HG03520 (cell line): Measurements from ENCODE around the gene SBF2.

Source experiments
- ATAC-seq: cut with Tn5 transposase; IDR thresholded peaks from one replicate; pipeline ENCODE4 v1.9.1; 2021; ENCODE audit warnings: mild to moderate bottlenecking, moderate library complexity; ENCODE audit not compliant: unreplicated experiment

Gene SBF2

GRCh38 chr11:10317776-10318526 is 23.9 kb upstream of the SBF2 start:
- ATAC-seq, result peak; percentile 52

DNA sequence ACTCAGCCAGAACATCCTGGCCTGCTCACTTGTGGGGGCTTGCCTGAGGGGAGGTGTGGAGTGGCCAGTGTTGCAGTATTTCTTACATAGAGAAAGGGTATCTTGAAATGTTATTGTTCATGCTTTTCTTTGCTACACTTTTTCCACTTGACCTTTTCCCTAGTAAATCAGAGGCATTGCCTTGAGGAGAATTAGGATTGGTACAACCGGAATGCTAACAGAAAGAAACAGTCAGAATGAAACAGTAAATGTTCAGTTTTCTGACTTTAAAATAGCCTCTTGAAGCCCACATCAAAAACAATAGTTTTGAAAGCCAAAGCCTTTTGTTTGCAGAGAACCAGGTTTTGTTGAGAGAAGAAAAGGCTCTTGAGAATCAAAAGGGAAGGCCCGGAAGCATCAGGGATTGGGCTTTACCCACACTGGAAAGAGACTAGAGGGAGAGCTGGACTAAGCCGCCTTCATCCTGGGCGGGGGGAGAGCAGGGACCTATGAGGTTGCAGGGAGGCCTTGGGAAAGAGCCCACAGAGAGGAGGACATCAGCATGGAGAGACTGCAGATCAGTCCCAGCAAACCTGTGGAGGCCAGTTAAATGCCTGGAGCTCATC is 23.2 kb upstream of the SBF2 start:
- ATAC-seq, result peak; percentile 8

DNA sequence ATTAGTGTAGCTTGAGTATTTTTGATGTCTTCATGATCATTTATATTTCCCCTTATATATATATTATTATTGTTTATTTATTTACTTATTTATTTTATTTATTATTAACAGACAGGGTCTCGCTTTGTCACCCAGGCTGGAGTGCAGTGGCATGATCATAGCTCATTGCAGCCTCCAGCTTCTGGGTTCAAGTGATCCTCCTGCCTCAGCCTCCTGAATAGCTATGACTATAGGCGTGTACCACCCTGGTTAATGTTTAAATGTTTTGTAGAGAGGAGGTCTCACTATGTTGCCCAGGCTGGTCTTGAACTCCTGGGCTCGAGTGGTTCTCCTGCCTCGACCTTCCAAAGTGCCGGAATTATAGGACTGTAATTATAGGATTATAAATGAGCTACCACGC is 21.1 kb upstream of the SBF2 start:
- ATAC-seq, result no peak

DNA sequence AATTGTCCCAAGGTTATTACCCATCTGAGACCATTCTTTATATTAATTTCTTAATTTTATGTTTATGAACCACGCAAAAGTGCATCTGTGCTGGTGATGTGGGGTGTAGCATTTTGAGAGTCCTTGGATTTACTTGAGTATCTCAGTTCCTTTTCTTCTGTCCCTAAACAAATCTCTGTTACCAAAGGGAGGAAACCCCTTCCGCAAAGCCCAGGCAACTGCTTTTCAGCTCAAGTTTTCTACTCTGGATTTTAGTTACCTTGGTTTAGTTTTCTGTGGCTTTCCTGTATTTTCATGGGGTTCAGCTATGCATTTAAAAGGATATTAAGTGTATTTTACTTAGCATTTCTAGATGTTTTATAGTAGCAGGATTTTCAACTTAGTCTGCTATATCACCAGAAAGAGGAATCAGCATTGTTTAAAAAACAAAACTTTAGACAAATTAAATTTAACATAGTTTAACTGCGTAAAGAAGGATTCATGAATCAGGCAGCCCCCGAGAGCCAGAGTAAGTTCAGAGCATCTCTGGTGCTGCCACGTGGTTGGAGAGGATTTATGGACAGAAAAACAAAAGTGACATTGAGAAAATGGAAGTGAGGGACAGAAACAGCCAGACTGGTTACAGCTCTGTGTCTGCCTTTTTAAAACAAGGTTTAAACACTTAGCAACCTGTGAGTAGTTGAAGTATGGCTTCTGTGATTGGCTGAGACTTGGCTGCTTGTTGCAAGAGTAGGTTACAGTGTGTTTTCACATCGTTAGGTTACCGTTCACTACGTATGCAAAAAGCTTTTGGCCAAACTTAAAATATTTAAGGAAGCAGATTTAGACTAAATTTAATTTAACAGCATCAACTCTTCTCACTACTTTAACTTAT is 20.4 kb upstream of the SBF2 start:
- ATAC-seq, result peak; percentile 73

DNA sequence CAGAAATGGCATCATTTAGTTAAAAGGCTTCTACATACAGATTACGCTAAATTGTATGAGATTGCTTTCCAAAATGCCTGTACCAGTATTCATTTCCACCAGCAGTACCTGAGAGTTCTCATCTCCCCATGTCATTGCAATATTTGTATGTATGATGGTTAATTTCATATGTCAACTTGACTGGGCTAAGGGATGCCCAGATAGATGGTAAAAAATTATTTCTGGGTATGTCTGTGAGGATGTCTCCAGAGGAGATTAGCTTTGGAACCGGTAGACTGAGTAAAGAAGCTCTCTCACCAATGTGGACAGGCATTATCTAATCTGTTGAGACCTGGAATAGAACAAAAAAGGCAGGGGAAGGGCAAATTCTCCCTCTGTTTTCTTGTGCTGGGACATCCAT is 17.8 kb upstream of the SBF2 start:
- no peak for ATAC-seq

DNA sequence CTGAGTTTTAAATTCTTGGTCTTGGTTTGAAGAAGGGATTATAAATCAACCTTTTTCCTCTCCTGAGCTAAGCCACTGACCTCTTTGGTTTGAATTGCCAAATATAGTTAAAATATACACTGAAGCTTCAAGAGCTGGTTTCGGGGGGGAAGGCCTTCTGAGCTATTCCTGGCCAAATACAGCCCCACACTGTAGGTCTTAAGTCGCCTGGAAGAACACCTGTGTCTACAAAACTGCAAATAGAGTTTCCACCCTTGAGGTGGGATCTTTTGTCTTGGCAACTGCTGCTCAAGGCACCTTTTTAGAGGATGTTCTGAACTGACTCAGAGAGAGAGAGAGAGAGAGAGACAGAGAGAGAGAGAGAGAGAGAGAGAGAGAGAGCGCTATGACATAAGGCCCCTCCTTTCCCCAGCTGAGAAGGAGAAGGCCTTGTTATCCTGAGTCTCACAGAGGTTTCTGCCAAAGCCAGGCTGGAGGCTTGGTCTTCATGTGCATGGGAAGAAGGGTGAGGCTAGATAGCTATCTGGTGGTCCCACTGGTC is 16.4 kb upstream of the SBF2 start:
- no peak for ATAC-seq

DNA sequence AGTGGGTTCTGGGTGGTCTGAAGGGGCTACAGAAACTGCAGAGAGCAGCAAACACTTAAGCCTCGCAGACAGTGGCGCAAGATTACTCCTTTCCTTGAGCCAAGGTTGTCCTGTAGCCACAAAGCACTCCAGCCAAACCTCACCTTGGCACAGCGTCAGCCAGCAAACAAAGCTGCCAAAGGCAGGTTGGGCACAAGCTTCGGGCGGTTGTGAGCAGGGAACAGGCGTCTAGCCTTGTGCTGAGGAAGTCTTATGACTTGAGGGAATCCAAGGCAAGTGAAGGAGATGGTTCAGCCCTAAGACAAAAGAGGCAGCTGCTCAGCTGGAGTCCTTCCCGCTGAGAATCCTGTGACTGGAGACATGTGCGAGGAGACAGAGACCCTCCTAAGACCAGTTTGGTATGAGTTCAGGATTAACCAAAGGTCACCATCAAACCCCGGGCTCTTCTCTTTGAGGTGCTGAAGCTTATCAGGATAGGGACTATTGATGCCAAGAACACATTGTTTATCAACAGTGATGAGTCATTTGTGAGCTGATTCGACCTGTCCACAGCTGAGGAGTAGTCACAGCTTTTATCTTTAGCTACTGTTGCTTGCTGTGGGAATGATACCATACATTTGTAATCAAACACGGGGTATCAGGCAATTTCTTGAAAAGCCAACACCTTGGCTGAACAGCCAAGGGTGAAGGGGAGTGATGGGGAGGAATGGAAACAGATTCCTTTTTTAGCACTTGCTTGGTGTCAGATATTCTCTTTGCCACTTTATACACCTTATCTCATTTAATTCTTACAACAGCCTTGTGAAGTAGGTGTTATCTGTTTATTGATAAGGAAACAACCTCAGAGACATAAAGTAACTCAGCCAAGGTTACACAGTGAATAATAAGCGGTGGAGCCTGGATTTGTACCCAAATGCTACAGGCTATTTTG is 15.4 kb upstream of the SBF2 start:
- no peak for ATAC-seq

- ATAC-seq, result no peak
These were observed 14.4 kb upstream of the SBF2 start for GRCh38 chr11:10308201-10308954.

GRCh38 chr11:10307400-10308200 is 13.6 kb upstream of the SBF2 start:
- ATAC-seq, result peak; percentile 49

DNA sequence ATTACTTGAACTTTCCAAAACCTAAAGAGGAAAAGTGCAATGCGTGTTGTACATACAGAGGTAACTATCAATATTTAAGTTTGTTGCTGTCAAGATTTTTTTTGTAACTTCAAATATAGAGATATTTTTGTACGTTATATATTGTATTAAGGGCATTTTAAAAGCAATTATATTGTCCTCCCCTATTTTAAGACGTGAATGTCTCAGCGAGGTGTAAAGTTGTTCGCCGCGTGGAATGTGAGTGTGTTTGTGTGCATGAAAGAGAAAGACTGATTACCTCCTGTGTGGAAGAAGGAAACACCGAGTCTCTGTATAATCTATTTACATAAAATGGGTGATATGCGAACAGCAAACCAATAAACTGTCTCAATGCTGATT is 13.0 kb upstream of the SBF2 start:
- no peak for ATAC-seq

- no peak for ATAC-seq
These were observed 12.2 kb upstream of the SBF2 start for GRCh38 chr11:10305964-10306918.

GRCh38 chr11:10305262-10305963 is 11.4 kb upstream of the SBF2 start:
- no peak for ATAC-seq

DNA sequence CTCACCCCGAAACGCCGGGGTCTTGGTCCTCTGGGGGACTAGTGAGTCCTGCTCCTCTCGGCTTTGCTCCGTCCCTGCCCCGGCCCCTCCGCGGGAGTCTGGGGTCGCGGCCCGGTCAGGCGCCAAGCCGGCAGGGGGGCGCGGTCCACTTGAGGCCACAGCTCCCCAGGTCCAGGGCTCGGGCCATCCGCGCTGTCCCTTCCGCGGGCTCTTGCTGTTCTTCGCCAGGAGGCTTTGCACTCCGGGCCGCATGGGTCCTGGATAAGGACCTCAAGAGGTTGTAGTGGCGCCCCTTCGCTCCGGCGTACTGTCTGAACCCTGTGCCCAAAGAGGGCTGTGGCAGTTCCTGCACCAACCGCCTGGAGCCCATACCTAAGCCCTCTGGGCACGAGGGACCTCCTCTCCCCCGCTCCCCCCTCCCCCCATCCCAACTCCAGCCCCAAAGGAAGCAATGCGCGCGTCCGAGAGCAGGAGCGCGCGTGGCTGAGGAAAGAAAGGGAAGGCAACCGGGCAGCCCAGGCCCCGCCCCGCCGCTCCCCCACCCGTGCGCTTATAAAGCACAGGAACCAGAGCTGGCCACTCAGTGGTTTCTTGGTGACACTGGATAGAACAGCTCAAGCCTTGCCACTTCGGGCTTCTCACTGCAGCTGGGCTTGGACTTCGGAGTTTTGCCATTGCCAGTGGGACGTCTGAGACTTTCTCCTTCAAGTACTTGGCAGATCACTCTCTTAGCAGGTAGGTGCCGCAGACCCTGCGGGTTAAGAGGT is 10.7 kb upstream of the SBF2 start, which contains the start of gene ADM:
Gene ADM (plus strand): TSS at position 579 of the 767 bp plus-strand sequence. CDS start 628 bp downstream, outside the sequence.
- no peak for ATAC-seq

DNA sequence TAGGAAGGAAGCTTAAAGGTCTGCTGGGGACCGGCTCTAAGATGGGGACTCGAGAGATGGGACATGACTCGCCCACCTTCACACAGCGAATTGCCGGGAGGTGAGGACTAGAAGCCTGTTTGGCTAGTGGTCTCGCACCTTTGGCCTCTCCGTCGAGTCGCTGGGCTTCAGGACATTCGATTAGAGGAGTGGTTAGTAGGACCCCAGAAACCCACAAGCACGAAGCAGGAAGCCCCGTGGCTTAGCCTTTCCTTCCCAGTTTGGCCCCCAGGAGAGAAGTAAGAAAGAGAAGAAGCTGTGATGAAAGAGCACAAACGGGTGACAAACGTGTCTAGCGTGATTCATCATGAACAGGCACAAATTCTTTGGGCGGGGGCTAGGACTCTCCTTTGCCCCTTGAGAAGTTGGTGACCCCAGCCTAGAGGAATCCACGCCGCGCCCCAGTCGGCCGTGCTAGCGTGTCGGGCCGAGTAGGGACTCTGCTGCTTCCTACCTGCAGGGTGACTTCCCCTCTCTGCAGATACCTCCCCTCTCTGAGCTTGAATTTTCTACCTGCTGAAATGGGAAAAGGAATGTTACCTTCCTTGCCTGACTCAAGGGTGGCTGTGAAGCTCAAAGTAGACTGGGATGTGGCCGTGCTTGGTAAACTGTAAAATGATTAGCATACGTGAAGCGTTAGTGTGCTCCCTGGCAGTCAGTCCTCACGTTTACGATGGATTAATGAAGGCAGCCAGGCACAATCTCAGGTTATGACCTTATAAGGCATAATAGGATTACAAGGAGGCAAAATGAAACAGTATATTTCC is 9.7 kb upstream of the SBF2 start:
- no peak for ATAC-seq

GRCh38 chr11:10302744-10303557 is 8.9 kb upstream of the SBF2 start:
- ATAC-seq, result no peak
